Measurements from ENCODE around the gene ZNF385B. TPM values are rescaled to one million over a fixed set of nuclear protein-coding genes. Genes with fewer than 3 reads are reported as not detected.

Gene ZNF385B
- total RNA-seq, 4 donors from 2014 or later, result 0.74 to 4.6 (median 0.82) TPM; not detected in 1

DNA sequence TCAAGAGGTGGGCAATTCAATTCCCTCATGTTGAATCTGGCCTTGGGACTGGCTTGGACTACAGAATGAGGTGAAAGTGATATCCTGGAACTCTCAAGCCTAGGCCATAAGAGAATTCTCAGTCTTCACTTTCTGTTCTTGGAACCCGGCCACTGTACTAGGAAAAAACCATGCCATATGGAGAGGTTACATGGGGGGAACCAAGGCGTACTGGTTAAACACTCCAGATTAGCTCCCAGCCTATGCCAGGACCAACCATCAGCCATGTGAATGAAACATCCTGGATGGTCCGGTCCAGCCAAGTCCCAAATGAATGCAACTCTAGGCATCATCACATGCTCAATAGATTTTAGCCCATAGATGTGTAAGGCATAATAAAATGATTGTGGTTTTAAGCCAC is 56.4 kb downstream of the ZNF385B start:
- ATAC-seq (ENCODE audit: low FRiP score) (no peak), DNase-seq (ENCODE audit: low spot score) (no peak)
- TF ChIP-seq, protein P1, sequence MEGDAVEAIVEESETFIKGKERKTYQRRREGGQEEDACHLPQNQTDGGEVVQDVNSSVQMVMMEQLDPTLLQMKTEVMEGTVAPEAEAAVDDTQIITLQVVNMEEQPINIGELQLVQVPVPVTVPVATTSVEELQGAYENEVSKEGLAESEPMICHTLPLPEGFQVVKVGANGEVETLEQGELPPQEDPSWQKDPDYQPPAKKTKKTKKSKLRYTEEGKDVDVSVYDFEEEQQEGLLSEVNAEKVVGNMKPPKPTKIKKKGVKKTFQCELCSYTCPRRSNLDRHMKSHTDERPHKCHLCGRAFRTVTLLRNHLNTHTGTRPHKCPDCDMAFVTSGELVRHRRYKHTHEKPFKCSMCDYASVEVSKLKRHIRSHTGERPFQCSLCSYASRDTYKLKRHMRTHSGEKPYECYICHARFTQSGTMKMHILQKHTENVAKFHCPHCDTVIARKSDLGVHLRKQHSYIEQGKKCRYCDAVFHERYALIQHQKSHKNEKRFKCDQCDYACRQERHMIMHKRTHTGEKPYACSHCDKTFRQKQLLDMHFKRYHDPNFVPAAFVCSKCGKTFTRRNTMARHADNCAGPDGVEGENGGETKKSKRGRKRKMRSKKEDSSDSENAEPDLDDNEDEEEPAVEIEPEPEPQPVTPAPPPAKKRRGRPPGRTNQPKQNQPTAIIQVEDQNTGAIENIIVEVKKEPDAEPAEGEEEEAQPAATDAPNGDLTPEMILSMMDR (IDR thresholded peaks at IDR 0.05), result no peak

DNA sequence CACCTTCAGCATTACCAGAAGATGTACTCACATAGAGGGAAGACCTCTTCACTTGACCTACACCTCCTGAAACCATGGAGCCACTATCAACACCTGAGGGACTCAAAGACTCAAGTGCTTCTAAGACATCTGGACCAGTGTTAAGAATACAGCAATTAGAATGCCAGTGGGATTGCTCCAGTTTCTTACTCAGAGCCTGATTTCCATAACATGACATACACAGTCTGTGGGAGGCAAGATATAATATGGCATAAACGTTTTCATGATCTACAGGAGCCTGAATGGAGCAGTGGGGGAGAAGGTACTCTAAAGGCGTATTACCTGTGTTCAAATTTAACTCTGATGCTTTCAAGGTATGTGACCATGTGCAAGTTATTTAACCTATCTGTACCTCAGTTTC is 57.2 kb downstream of the ZNF385B start:
- TF ChIP-seq, protein P1 (IDR thresholded peaks at IDR 0.05), result no peak
- no peak for ATAC-seq (ENCODE audit: low FRiP score)
- DNase-seq (ENCODE audit: low spot score), result no peak

DNA sequence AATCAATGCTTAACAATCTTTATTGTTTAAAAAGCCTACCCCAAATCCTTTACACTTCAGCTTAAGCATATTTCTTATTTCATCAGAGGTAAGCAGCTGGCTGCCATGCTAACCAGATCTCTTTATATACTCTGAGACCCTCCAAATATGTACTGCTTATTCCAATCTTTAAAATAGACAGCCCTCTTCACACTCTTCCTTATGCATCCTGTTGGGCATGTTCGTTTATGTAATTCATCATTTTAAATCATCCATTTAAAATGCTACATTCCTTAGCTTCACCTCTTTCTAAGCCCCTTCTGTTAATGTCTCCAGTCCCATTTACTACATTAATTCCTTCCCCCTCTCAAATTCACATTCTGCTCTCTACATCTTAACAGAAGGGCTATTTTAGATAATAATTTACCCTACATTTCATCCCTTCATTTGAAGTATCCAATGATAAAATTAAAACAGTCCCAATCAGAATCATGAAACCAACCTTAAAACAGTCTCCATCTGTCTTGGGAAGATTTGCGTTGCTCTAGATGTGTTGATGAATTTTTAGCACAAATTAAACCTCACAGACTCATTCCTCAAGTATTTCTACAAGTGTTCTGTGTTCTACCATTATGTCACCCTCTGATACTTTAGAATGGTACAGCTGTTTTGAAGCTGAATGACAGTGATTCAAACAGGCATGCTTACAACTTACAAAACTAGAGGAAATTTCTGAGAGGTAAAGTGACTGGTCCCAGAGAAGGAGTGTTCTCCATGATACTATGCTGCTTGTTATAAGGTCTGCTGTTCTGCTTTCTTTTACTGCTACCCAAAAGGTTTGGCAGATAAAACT is 59.1 kb downstream of the ZNF385B start:
- DNase-seq (ENCODE audit: low spot score) (no peak), ATAC-seq (ENCODE audit: low FRiP score) (no peak)
- TF ChIP-seq, protein P1 (IDR thresholded peaks at IDR 0.05), result no peak

DNA sequence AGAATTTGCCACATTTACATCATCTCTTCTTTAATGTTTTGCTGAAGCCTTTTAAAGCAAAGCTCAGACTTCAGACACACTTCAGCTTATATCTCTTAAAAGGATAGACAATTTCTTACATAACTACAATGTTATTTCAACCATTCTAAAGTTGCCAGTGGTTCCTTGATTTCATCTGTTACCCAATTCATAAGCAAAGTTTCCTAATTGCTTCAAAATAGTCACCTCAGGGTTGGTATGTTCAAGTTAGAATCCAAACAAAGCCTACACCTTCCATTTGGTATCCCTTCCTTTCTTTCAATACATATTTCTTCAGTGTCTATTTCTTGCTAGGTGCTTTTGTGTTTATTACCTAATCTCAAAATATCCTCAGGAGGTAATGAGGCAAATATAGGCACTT is 60.6 kb downstream of the ZNF385B start:
- ATAC-seq (ENCODE audit: low FRiP score), result no peak
- TF ChIP-seq, protein P1 (IDR thresholded peaks at IDR 0.05), result no peak
- DNase-seq (ENCODE audit: low spot score), result no peak

DNA sequence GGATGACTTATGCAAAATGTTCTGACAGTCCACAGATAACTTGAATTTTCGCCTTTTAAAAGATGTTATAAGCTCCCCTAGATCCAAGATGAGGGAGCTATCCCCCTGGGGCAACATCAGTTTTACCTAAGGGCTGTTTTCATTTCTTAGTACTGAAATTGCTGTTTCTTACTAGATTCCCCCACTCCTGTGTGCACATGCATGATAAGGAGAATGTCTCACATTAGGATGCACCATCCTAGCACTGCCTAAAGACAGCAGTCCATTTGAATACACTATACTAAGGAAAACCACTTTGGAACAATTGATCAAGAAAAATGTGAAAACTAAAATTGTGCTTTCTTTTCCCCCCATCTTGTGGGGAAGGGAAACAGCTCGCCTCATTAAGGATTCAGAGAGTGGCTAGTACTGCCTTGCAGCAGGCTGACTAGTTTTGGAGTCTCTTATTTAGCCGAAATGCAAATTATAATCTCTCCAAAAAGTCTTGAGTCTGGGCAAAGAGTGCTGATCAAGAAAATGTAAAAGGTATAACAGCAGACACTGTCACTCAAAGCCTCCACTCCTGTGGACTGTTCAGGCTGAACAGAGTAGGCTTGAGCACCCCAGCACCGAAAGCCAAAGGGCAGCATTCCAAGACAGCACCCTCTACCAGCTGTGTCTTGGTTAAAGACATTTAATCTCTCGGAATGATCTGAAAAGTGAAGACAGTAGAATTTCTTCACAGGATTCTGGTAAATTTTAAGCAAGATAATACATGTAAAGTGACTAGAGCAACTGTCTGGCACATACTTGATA is 65.0 kb downstream of the ZNF385B start:
- ATAC-seq (ENCODE audit: low FRiP score) (no peak), DNase-seq (ENCODE audit: low spot score) (no peak)
- TF ChIP-seq, protein P1 (IDR thresholded peaks at IDR 0.05), result no peak

DNA sequence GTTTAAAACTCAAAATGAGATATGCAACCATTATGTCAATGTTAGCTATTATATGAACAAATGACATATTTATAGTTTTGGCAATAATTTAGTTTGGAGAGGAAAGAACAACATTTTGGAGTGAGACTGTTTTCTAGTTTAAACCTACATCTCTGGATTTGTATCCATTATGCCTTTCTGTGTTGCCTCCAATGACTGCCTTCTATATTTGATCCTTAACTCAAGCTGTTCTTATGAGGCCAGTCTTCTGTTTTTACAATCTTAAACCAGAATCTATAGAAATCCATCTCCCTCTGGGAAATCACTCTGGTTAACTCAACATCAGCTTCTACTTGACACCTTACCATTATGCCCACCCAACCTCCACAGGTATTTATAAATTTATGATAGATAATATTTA is 67.5 kb downstream of the ZNF385B start:
- ATAC-seq (ENCODE audit: low FRiP score), result no peak
- DNase-seq (ENCODE audit: low spot score), result no peak
- TF ChIP-seq, protein P1 (IDR thresholded peaks at IDR 0.05), result no peak

All from omental fat pad (tissue), 4 donors.